ENCODE results near the gene COASY. TPM values are rescaled to one million over a fixed set of nuclear protein-coding genes. Genes with fewer than 3 reads are reported as not detected.
A peak's percentile ranks its signal among the peaks of the same experiment; 100 is the strongest.
"Not testable (repeated sequence)": the region's sequence is repeated elsewhere in the genome, so short reads cannot be mapped to it uniquely, and the experiment has no call there.

The COASY gene
- total and polyA plus RNA-seq, 5 experiments from 2014 or later: 48.3 to 72.3 (median 67.0) TPM

GRCh38 chr17:42536048-42536371 is 25.9 kb upstream of the COASY start, which contains the start of gene NAGLU:
NAGLU (plus strand) TSS chr17:42536241; CDS start chr17:42536273, 32 bp downstream.
- POLR2A ChIA-PET: interaction anchor here (0.7 to 4.4 kb wide), 16 partner anchors 12 to 825 kb away, joined by 3 to 19 read pairs (median 4); partner anchors contain the start of genes GHDC, MLX, PLEKHH3 and PSMC3IP
- no peaks in the 10 kb centered on the region for H3K9me3 Mint-ChIP-seq
- H3K27ac Mint-ChIP-seq: peak within 1 kb of the TSS; percentile 45 to 91 (median 83)
- H3K4me1 Mint-ChIP-seq: peaks cover 18 to 55% (median 50%) of the 10 kb centered on the region in 4 donors
- DNase-seq (peak; percentile 55 to 87 (median 73)), ATAC-seq (peak; percentile 75 to 79)
- H3K36me3 Mint-ChIP-seq: peaks cover 0 to 5% (median 0%) of the 10 kb centered on the region in 3 donors
- H3K27me3 Mint-ChIP-seq: no peaks in the 10 kb centered on the region
- peak within 1 kb of the TSS; percentile 77 to 91 (median 86) for H3K4me3 Mint-ChIP-seq

DNA sequence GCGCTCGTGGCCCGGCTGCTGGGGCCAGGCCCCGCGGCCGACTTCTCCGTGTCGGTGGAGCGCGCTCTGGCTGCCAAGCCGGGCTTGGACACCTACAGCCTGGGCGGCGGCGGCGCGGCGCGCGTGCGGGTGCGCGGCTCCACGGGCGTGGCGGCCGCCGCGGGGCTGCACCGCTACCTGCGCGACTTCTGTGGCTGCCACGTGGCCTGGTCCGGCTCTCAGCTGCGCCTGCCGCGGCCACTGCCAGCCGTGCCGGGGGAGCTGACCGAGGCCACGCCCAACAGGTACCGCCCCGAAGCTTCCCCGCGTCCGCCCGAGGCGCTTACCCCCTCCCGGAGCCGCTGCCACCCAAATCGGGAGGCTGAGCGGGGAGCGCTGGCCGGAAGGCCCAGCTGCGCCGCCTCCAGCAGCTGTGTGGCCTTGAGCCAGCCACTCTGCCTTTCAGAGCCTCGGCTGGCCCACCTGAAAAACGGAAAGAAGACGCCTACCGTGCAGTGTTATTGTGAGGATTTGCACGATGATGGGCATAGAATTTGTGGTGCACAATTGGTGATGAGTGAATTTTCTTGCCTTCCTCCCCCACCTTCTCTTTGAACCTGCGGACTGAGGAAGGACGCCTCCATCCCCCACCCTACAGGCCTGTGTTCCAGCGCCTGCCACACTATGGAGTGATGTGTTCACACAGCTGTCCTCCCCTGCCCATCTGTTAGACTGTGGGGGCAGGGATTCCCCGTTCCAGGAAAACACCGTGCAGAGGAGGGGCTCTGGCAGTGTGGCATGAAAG is 25.4 kb upstream of the COASY start:
- Mint-ChIP-seq H3K36me3 (peaks cover 0 to 5% (median 0%) of the 10 kb centered on the region in 3 donors), H3K27ac (peak overlapping the region in 9 of 10 donors; percentile 45 to 90 (median 80)), H3K4me3 (peak overlapping the region; percentile 77 to 91 (median 86)), H3K4me1 (peaks cover 22 to 55% (median 50%) of the 10 kb centered on the region in 4 donors), H3K9me3 (no peaks in the 10 kb centered on the region), H3K27me3 (no peaks in the 10 kb centered on the region)
- ATAC-seq (peak; percentile 46 to 57), DNase-seq (peak in 8 of 10 donors; percentile 38 to 77 (median 54))
- POLR2A ChIA-PET: interaction anchor here (0.7 to 4.4 kb wide), 18 partner anchors 11 to 824 kb away, joined by 3 to 19 read pairs (median 4); partner anchors contain the start of genes GHDC, MLX, PLEKHH3 and PSMC3IP

- Mint-ChIP-seq H3K4me1 (peaks cover 22 to 58% (median 47%) of the 10 kb centered on the region in 4 donors), H3K27ac (peak overlapping the region in 7 of 10 donors; percentile 24 to 88 (median 80)), H3K9me3 (no peaks in the 10 kb centered on the region), H3K4me3 (peak overlapping the region; percentile 77 to 91 (median 86)), H3K36me3 (peaks cover 0 to 5% (median 0%) of the 10 kb centered on the region in 3 donors), H3K27me3 (no peaks in the 10 kb centered on the region)
- no peak for DNase-seq
- POLR2A ChIA-PET: interaction anchor here (0.7 to 4.4 kb wide), 10 partner anchors 11 to 289 kb away, joined by 3 to 19 read pairs (median 6); partner anchors contain the start of genes MLX, PSMC3IP and STAT3
- ATAC-seq: no peak
Measured at GRCh38 chr17:42537156-42537805, 24.7 kb upstream of the COASY start.

DNA sequence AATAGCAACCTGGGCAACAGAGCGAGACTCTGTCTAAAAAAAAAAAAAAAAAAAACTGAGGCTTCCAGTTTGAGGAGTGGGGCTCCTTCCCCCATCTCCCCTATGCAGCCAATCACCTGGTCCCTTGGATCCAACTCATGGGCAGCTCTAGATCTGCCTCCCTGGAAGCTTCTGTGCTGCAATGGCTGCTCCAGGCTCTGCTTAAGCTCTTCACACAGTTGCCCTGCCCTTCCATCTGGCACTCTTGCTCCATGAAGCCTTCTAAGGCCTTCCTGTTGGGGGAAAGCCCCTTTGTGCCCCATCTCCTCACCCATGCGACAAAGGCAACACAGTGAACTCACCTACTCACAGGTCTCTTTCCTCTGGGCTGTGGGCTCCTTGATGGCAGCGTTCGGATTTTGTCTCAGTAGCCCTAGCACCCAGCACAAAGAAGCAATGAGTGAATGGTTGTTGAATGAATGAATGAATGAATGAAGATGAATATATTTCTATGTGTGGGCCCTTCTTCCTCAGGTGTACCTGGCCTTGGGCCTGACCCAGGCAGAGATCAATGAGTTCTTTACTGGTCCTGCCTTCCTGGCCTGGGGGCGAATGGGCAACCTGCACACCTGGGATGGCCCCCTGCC is 24.0 kb upstream of the COASY start:
- H3K27me3 Mint-ChIP-seq: no peaks in the 10 kb centered on the region

GRCh38 chr17:42538482-42538881 is 23.5 kb upstream of the COASY start:
- H3K4me1 Mint-ChIP-seq: peaks cover 23 to 59% (median 50%) of the 10 kb centered on the region in 4 donors

More for the DNA sequence above, 24.0 kb upstream of the COASY start:
- no peak for ATAC-seq
- Mint-ChIP-seq H3K27ac (peak overlapping the region in 8 of 10 donors; percentile 15 to 78 (median 55)), H3K4me3 (peak overlapping the region; percentile 59 to 86 (median 72)), H3K4me1 (peaks cover 23 to 61% (median 49%) of the 10 kb centered on the region in 4 donors), H3K9me3 (no peaks in the 10 kb centered on the region), H3K36me3 (peaks cover 0 to 5% (median 0%) of the 10 kb centered on the region in 3 donors)
- DNase-seq: no peak
- POLR2A ChIA-PET: interaction anchor here (1.3 to 4.4 kb wide), 4 partner anchors 10 to 29 kb away, joined by 3 to 19 read pairs (median 14); partner anchors contain the start of gene MLX

GRCh38 chr17:42540558-42540957 is 21.4 kb upstream of the COASY start:
- POLR2A ChIA-PET: interaction anchor here (0.7 to 3.0 kb wide), 6 partner anchors 10 to 218 kb away, joined by 3 to 16 read pairs (median 5); partner anchors contain the start of genes MLX and PSMC3IP
- peak; percentile 12 to 26 for ATAC-seq
- H3K36me3 Mint-ChIP-seq, H3K27me3 Mint-ChIP-seq, DNase-seq, H3K9me3 Mint-ChIP-seq: not testable (repeated sequence)
- Mint-ChIP-seq H3K4me3 (peak overlapping the region; percentile 50 to 78 (median 70)), H3K4me1 (peaks cover 18 to 56% (median 44%) of the 10 kb centered on the region in 4 donors), H3K27ac (peak overlapping the region; percentile 60 to 92 (median 72))

More at GRCh38 chr17:42538482-42538881, 23.5 kb upstream of the COASY start:
- H3K9me3 Mint-ChIP-seq: no peaks in the 10 kb centered on the region
- H3K4me3 Mint-ChIP-seq: no peak overlapping the region
- ATAC-seq: no peak
- H3K27me3 Mint-ChIP-seq: no peaks in the 10 kb centered on the region
- H3K27ac Mint-ChIP-seq: peak overlapping the region in 2 of 10 donors; percentile 15 to 78
- H3K36me3 Mint-ChIP-seq: peaks cover 0 to 5% (median 0%) of the 10 kb centered on the region in 3 donors
- POLR2A ChIA-PET: interaction anchor here (1.3 to 2.9 kb wide), 2 partner anchors 9 to 16 kb away, joined by 3 to 16 read pairs; no protein-coding TSS in a partner anchor
- no peak for DNase-seq

- Mint-ChIP-seq H3K27ac (peak overlapping the region; percentile 63 to 92 (median 72)), H3K4me1 (peaks cover 16 to 51% (median 41%) of the 10 kb centered on the region in 4 donors), H3K9me3 (no peaks in the 10 kb centered on the region), H3K36me3 (peaks cover 0 to 5% (median 0%) of the 10 kb centered on the region in 3 donors), H3K4me3 (peak overlapping the region; percentile 50 to 78 (median 70)), H3K27me3 (no peaks in the 10 kb centered on the region)
- ATAC-seq: peak; percentile 59 to 74
- peak in 7 of 10 donors; percentile 39 to 76 (median 58) for DNase-seq
- POLR2A ChIA-PET: interaction anchor here (0.9 to 3.0 kb wide), 5 partner anchors 10 to 219 kb away, joined by 3 to 16 read pairs (median 6); partner anchors contain the start of genes MLX and PSMC3IP
Measured at GRCh38 chr17:42541041-42541833, 20.7 kb upstream of the COASY start.

- POLR2A ChIA-PET: interaction anchor here (3.0 kb wide), 1 partner anchor 13 kb away, joined by 16 read pairs; no protein-coding TSS in a partner anchor
- Mint-ChIP-seq H3K9me3 (no peaks in the 10 kb centered on the region), H3K4me1 (peaks cover 12 to 34% (median 29%) of the 10 kb centered on the region in 4 donors), H3K27ac (no peak overlapping the region), H3K27me3 (no peaks in the 10 kb centered on the region), H3K36me3 (peaks cover 0 to 5% (median 0%) of the 10 kb centered on the region in 3 donors), H3K4me3 (no peak overlapping the region)
- no peak for ATAC-seq
- no peak for DNase-seq
Measured at GRCh38 chr17:42543190-42544079, 18.5 kb upstream of the COASY start.

GRCh38 chr17:42544874-42545283 is 17.1 kb upstream of the COASY start:
- Mint-ChIP-seq H3K27ac (peak overlapping the region in 1 of 10 donors; percentile 38), H3K9me3 (no peaks in the 10 kb centered on the region), H3K36me3 (no peaks in the 10 kb centered on the region), H3K4me1 (peaks cover 14 to 36% (median 29%) of the 10 kb centered on the region in 4 donors), H3K4me3 (no peak overlapping the region), H3K27me3 (no peaks in the 10 kb centered on the region)
- DNase-seq (no peak), ATAC-seq (no peak)
- POLR2A ChIA-PET: no interaction called here

GRCh38 chr17:42545755-42546505 is 16.0 kb upstream of the COASY start:
- H3K9me3 Mint-ChIP-seq, H3K27me3 Mint-ChIP-seq, H3K36me3 Mint-ChIP-seq, DNase-seq, H3K4me3 Mint-ChIP-seq, ATAC-seq, POLR2A ChIA-PET: not testable (repeated sequence)
- peaks cover 12 to 31% (median 23%) of the 10 kb centered on the region in 4 donors for H3K4me1 Mint-ChIP-seq
- peak overlapping the region in 1 of 10 donors; percentile 27 for H3K27ac Mint-ChIP-seq
